Stomach (tissue), 4 donors: Measurements from ENCODE around the gene LITAFD.

Experiments used
- EP300 ChIP-seq: sonication (generic); formaldehyde crosslinking; IDR thresholded peaks from one replicate; pipeline ENCODE4 v1.6.1; 2017; ENCODE audit warnings: antibody characterized with exemption
- POLR2A ChIP-seq, 4 donors: fragments of 450-650 bp; IDR thresholded peaks; one replicate each; pipeline ENCODE4 v1.6.1; 2016; ENCODE audit warnings: antibody characterized with exemption in 4 of 4, control low read depth in 2 of 4, mild to moderate bottlenecking in 1 of 4, moderate library complexity in 1 of 4
- POLR2AphosphoS5 ChIP-seq, 3 donors: sonication (generic); formaldehyde crosslinking; IDR thresholded peaks; one replicate each; pipeline ENCODE4 v1.6.1; 2016; ENCODE audit warnings: antibody characterized with exemption in 3 of 3
- TF ChIP-seq, protein P1 (sequence below), 7 experiments: fragments of 450-650 bp in 4 of 7; fragments of 200-600 bp in 3 of 7; sonication (generic) in 3 of 7; IDR thresholded peaks; one replicate each; pipeline ENCODE4 v1.5.1; 2016 to 2019; ENCODE audit warnings: antibody characterized with exemption in 7 of 7, control low read depth in 2 of 7, mild to moderate bottlenecking in 1 of 7

DNA sequence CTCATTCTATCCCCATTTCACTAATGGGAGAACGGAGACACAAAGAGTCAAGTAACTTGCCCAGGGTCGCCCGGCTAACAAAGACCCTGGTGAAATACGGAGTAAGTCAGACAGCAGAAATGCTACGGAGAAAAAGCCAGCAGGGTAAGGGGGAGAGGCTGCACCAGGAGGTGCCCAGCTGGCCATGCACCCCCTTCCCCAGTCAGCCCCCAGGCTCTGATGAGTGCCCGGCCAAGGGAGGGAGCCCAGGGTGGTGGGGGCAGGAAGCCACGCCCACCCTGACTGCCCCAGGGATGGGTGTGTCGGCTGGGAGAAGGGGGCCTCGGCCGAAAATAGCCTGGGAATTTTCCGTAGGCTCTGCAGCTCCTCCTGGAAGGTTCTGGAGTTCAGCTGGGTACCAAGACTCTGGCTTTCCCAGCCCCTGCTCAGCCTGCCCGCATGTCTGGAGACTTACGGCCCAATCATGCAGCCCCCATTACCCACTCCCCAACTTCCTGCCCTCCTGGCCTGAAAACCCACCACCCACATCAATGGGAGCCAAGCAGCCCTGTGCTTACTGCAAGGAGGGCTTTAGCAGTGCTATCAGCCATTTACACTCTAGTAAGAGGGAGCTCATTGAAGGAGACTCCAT is 17.6 kb upstream of the LITAFD start:
- TF ChIP-seq POLR2AphosphoS5 (IDR thresholded peaks at IDR 0.05), result no peak
- no peak for TF ChIP-seq EP300
- TF ChIP-seq, protein P1, sequence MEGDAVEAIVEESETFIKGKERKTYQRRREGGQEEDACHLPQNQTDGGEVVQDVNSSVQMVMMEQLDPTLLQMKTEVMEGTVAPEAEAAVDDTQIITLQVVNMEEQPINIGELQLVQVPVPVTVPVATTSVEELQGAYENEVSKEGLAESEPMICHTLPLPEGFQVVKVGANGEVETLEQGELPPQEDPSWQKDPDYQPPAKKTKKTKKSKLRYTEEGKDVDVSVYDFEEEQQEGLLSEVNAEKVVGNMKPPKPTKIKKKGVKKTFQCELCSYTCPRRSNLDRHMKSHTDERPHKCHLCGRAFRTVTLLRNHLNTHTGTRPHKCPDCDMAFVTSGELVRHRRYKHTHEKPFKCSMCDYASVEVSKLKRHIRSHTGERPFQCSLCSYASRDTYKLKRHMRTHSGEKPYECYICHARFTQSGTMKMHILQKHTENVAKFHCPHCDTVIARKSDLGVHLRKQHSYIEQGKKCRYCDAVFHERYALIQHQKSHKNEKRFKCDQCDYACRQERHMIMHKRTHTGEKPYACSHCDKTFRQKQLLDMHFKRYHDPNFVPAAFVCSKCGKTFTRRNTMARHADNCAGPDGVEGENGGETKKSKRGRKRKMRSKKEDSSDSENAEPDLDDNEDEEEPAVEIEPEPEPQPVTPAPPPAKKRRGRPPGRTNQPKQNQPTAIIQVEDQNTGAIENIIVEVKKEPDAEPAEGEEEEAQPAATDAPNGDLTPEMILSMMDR (IDR thresholded peaks at IDR 0.05), result no peak
- no peak for TF ChIP-seq POLR2A (IDR thresholded peaks at IDR 0.05)
